G401.6 (cell line): Measurements from ENCODE around the gene ORAI2.
A peak's percentile ranks its signal among the peaks of the same experiment; 100 is the strongest.
"Not testable (repeated sequence)": the region's sequence is repeated elsewhere in the genome, so short reads cannot be mapped to it uniquely, and the experiment has no call there.

Experiments
- FAIRE-seq: peaks from 2 replicates; lab custom pipeline; 2012; peaks lifted over from hg19 to GRCh38; lab: Jason Lieb, UNC

The ORAI2 gene

GRCh38 chr7:102447311-102447710, 13.9 kb downstream of the ORAI2 start:
- no peak for FAIRE-seq

- no peak for FAIRE-seq
Measured at GRCh38 chr7:102449136-102449535, 15.8 kb downstream of the ORAI2 start.

- no peak for FAIRE-seq
Measured at GRCh38 chr7:102450242-102450641, 16.9 kb downstream of the ORAI2 start.

DNA sequence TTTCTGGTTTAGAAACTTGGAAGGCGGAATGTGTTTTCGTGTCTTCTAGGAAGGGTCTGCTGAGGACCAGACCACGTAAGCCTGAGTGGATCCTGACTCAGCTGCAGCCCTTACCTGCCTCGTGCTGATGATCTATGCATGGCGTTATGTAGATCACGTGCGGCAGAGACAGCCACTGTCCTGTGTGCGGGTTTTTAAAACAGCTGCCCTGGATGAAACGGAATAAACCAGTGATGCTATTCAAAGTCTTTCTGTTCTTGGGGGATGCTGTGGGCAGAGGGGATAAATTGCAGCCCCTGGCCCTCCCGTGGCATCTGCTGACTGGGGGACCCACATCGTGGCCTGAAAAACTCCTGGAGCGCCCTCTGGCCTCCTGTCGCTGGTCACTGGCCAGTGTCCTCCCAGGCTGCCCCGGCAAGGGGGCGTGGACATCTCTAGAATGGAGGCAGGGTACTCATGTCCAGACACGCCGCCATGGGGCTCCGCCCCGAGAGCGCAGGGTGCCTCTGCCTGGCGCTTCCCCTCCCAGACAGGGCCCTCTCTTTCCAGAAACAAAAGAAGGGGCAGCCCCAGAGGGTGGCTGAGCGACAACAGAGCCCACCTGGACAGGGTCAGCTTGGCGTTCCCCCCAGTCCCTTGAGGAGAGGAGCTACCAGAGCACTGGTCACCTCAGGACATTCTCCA, 18.1 kb downstream of the ORAI2 start:
- no peak for FAIRE-seq

DNA sequence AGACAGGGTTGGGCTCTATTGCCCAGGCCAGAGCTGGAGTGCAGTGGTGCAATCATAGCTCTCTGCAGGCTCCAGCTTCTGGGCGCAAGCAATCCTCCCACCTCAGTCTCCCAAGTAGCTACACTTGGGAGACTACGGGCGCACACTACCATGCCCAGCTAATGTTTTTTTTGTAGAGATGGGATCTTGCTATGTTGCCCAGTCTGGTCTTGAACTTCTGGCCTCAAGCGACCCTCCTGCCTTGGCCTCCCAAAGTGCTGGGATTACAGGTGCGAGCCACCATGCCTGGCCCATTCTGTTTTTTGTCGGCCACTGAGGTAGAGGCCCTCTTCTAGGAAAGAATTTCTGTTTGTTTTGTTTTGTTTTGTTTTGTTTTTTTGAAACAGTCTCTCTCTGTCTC, 19.1 kb downstream of the ORAI2 start:
- no peak for FAIRE-seq

- no peak for FAIRE-seq
Measured at GRCh38 chr7:102453319-102453718, 19.9 kb downstream of the ORAI2 start.

DNA sequence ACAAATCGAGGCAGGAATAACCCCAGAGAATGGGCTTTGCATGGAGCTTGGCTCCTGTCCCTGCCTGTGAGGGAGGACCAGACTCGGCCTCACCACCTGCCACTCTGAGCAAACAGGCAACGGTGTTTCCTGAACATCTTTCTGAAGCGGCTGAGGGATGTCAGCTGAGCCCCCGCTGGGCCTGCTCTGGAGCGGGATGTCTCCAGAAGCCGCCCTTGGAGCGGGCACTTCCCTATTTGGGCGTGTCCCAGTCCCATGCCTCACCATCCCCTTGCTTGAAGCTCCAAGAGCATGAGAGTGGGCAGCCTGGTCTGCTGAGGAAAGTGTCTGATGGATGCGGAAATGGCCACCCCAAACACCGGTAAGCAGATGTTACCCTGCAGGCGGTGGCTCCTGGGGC, 21.1 kb downstream of the ORAI2 start:
- FAIRE-seq: no peak

DNA sequence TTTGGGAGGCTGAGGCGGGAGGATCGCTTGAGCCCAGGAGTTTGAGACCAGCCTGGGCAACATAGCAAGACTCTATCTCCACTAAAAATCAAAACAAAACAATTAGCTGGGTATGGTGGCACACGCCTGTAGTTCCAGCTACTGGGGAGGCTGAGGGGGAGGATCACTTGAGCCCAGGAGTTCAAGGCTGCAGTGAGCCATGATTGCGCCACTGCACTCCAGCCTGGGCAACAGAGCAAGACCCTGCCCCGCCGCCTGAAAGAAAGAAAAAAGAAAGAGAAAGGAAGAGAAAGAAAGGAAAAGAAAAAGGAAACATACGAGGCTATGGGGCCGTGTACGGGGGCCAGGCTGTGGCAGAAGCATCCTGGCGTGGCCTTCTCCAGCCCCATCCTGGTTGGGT, 21.6 kb downstream of the ORAI2 start:
- not testable (repeated sequence) for FAIRE-seq

GRCh38 chr7:102455596-102455995, 22.2 kb downstream of the ORAI2 start:
- no peak for FAIRE-seq

GRCh38 chr7:102456327-102456726, 23.0 kb downstream of the ORAI2 start:
- peak; percentile 86 for FAIRE-seq

- FAIRE-seq: no peak
Measured at GRCh38 chr7:102457352-102457924, 24.1 kb downstream of the ORAI2 start.

DNA sequence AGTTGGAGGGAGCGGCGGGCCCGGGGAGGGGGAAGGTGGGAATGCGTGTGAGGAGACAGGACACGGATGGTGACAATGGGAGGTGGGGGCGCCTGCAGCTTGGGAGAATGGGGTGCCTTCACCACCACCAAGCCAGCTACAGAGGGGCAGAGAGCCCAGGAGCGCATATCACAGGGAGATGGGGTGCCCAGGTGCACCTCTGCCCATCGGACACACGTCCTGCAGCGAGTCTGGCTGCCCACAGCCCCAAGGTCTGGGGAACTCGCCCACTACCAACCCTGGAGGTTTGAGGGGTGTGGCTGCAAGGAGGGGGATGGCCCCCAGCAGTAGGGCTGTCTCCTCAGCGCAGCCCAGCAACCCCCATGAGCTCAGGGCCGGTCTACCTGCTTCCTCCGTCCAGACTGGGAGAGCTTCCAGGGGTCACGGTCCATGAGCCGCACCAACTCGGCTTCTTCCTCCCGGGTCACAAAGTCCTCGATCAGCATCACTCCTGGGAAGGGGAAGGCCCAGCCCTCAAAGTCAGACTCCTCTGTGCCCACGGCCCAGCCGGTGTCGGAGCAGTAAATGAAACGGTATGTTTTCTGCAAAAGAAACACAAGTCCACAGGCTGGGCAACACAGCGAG, 26.0 kb downstream of the ORAI2 start:
- no peak for FAIRE-seq

GRCh38 chr7:102460467-102460866, 27.1 kb downstream of the ORAI2 start:
- FAIRE-seq: no peak

GRCh38 chr7:102463841-102464576, 30.6 kb downstream of the ORAI2 start:
- no peak for FAIRE-seq

GRCh38 chr7:102464577-102465280, 31.4 kb downstream of the ORAI2 start, which contains the start of the genes ALKBH4 and LRWD1:
ALKBH4 (minus strand) TSS chr7:102464863; CDS start chr7:102464836, 27 bp downstream.
LRWD1 (plus strand) TSS chr7:102464984; CDS start chr7:102465081, 97 bp downstream.
- FAIRE-seq: no peak

- no peak for FAIRE-seq
Measured at GRCh38 chr7:102466097-102466496, 32.7 kb downstream of the ORAI2 start.

DNA sequence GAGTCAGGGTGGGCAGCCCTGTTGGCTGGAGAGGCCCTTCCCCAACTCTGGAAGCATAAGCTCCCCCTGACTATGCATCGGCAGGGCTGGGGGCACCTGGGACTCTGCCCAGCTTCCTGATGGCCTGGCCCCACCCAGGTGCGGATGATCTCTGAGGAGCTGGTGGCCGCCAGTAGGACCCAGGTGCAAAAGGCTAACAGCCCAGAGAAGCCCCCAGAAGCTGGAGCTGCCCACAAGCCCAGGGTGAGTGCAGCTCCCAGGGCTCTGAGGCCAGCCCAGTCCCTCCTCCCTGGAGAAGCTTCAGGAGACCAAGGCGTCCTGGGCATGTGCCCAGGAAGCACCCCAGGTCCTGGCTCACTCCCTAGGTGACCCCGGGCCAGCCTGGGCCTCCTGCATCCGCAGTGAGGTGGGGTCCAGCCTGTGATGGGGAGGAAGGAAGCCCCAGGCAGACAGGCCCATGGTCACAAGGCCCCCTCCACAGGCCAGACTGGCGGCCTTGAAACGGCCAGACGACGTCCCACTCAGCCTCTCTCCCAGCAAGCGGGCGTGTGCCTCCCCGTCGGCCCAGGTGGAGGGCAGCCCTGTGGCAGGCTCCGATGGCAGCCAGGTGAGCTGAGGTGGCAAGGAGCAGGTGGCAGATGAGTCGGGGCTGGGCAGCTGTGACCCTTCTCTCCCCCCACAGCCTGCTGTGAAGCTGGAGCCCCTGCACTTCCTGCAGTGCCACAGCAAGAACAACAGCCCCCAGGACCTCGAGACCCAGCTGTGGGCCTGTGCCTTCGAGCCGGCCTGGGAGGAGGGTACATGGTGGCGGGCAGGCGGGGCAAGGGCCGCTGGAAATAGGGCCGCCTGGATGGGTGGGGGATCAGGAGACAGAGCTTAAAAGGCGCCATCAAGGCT, 34.5 kb downstream of the ORAI2 start:
- FAIRE-seq: no peak

DNA sequence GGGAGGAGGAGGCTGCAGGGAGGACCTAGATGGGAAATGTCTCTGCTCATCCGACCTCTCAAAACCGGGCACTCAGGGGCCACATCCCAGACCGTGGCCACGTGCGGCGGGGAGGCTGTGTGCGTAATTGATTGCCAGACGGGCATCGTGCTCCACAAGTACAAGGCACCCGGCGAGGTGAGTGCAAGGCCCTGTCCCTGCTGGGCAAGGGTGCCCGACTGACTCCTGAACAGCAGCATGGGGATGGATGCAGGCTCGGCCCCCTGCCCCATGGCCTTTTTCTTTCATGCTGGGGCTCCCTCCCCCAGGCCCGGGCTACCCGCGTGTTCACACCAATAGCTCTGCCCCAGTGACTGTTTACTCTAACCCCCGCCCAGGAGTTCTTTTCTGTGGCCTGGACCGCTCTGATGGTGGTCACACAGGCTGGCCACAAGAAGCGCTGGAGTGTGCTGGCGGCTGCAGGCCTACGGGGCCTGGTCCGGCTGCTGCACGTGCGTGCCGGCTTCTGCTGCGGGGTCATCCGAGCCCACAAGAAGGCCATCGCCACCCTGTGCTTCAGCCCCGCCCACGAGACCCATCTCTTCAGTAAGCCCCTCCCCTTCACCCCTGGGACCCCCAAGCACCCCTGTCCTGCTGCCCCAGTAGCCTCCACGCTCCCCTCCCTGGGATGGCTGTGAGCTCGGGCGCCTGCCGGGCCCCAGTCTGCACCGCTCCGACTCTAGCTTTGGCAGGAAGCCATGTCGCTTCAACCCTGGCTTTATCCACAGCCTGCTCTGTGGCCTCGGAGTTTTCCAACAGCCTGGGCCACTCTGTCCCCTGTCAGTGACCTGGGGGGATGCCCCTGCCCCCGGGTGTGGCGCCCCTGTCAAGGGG, 35.3 kb downstream of the ORAI2 start:
- FAIRE-seq: no peak

GRCh38 chr7:102469351-102469971, 36.1 kb downstream of the ORAI2 start:
- FAIRE-seq: no peak
